Lower leg skin (tissue), 4 donors: ENCODE results near the gene SUMO3. TPM values are rescaled to one million over a fixed set of nuclear protein-coding genes. Genes with fewer than 3 reads are reported as not detected.

Source experiments
- DNase-seq, 2 donors: peaks; one replicate each; pipeline ENCODE4 v3.0.0-alpha.2; 2019; ENCODE audit warnings: low spot score in 2 of 2
- H3K4me3 ChIP-seq: fragments of 200-600 bp; sonication (generic); 2 replicates; pipeline ENCODE4 v1.5.1; 2017; ENCODE audit warnings: mild to moderate bottlenecking, low read depth; ENCODE audit not compliant: poor library complexity, severe bottlenecking
- POLR2A ChIP-seq, 2 donors: fragments of 450-650 bp; IDR thresholded peaks; one replicate each; pipeline ENCODE4 v1.6.1; 2016 to 2017; ENCODE audit warnings: antibody characterized with exemption in 2 of 2, mild to moderate bottlenecking in 1 of 2, moderate library complexity in 1 of 2
- WGBS, 2 donors: methylation state at CpG; one replicate each; pipeline ENCODE4 v1.1.5; 2018; 5-methylcytosine and 5-hydroxymethylcytosine counted together
- intact Hi-C: fragments of 100-400 bp; cut with DNase I; formaldehyde crosslinking; loops from one replicate; pipeline ENCODE4 v1.15.0; 2023; ENCODE audit warnings: low total_unique reads
- total RNA-seq, 4 donors: library from RNA; depleted of rRNA; stranded (reverse); fragments of >200 nt; gene quantifications; one replicate each; pipeline ENCODE4 v1.1.0, GENCODE V29; 2016
- TF ChIP-seq, protein P1 (sequence below), 3 donors: fragments of 450-650 bp; IDR thresholded peaks; one replicate each; pipeline ENCODE4 v1.5.1; 2016; ENCODE audit warnings: antibody characterized with exemption in 3 of 3, mild to moderate bottlenecking in 3 of 3, moderate library complexity in 2 of 3

Gene SUMO3
- total RNA-seq, 4 donors from 2014 or later: 35.6 to 52.6 (median 42.5) TPM

DNA sequence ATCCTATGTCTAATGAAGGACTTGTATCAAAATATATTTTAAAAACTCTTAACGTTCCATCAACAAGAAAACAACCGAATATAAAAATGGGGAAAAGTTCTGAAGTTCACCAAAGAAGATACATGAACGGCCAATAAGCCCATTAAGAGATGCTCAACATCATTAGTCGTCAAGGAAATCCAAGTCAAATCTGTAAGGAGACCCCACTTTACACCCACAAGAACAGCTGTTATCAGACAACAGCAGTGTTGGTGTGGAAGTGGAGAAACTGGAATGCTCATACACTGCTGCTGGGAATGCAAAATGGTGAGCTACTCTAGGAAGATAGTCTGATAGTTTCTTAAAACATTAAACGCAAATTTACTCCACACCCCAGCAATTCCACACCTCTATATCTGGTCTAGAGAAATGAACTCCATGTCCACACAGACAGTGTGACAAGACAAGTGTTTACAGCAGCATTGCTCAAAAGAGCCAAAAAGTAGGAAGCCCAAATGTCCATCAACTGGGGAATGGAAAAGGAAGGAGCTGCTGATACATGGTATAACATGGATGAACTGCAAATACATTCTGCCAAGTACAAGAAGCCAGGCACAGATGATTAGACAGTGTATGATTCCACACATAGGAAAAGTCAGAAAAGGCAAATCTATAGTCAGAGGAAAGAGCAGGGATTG is 34.7 kb downstream of the SUMO3 start:
- intact Hi-C loops: no loop called here
- no peak overlapping the region for H3K4me3 ChIP-seq
- TF ChIP-seq POLR2A (IDR thresholded peaks at IDR 0.05): no peak
- TF ChIP-seq, protein P1, sequence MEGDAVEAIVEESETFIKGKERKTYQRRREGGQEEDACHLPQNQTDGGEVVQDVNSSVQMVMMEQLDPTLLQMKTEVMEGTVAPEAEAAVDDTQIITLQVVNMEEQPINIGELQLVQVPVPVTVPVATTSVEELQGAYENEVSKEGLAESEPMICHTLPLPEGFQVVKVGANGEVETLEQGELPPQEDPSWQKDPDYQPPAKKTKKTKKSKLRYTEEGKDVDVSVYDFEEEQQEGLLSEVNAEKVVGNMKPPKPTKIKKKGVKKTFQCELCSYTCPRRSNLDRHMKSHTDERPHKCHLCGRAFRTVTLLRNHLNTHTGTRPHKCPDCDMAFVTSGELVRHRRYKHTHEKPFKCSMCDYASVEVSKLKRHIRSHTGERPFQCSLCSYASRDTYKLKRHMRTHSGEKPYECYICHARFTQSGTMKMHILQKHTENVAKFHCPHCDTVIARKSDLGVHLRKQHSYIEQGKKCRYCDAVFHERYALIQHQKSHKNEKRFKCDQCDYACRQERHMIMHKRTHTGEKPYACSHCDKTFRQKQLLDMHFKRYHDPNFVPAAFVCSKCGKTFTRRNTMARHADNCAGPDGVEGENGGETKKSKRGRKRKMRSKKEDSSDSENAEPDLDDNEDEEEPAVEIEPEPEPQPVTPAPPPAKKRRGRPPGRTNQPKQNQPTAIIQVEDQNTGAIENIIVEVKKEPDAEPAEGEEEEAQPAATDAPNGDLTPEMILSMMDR (IDR thresholded peaks at IDR 0.05): no peak
- no peak for DNase-seq
- WGBS, 2 donors: 81 to 91% methylated on average over 5 of the region's 5 CpGs

DNA sequence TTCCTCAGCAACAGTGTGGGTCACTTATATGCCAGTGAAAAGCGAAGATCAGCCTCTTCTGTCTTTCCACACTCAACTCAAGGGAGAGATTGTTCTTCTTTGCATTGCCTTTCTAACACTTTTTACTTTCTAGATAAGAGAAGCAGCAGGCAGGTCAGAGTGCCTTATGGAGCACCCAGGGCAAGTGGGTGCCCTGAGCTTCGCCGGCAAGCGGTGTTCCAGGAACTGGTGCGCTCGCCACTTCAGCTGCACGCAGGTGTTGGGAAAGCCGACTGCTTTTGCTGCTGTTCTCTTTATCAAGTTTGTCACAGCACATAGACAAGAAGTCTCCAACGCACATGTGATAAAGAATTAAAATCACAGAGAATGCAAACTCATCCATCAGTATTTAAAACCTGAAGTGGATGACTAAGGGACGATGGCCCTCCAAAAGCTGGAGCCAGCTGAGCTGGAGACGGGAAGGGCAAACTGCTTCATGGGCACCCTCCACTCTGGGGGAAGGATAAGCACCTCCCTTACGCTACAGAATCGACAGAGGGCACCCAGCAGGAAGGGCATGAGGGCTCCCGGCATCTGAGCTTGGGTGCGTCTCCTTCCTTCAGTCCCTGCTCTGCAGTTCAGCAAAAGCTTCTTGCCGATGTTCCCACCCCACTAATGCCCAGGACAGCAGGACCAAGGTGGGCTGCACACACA is 36.9 kb downstream of the SUMO3 start:
- TF ChIP-seq POLR2A (IDR thresholded peaks at IDR 0.05): no peak
- TF ChIP-seq, protein P1 (IDR thresholded peaks at IDR 0.05): no peak
- DNase-seq: no peak
- intact Hi-C loops: no loop called here
- 90 to 93% methylated on average over 16 of the region's 16 CpGs for WGBS, 2 donors
- H3K4me3 ChIP-seq: no peak overlapping the region

DNA sequence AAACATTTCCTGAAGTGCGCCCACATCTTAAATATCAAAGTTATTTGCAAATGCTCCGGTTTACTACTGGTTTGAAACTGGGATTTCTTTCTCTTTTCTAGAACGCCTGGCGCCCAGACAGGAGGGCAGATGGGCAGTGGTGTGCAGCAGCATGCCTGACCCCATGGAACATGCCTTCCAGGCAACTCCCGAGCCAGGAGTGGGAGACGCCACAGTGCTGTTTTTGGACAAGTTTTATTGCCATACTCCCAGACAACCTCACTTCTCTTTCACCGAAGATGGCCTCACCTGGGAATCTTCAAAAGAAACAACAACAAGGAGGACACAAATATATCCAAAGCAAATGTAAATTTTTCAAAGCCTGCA is 37.7 kb downstream of the SUMO3 start:
- no peak for TF ChIP-seq POLR2A (IDR thresholded peaks at IDR 0.05)
- TF ChIP-seq, protein P1 (IDR thresholded peaks at IDR 0.05): no peak
- intact Hi-C loops: no loop called here
- H3K4me3 ChIP-seq: no peak overlapping the region
- DNase-seq: no peak
- 72 to 73% methylated on average over 7 of the region's 7 CpGs for WGBS, 2 donors

DNA sequence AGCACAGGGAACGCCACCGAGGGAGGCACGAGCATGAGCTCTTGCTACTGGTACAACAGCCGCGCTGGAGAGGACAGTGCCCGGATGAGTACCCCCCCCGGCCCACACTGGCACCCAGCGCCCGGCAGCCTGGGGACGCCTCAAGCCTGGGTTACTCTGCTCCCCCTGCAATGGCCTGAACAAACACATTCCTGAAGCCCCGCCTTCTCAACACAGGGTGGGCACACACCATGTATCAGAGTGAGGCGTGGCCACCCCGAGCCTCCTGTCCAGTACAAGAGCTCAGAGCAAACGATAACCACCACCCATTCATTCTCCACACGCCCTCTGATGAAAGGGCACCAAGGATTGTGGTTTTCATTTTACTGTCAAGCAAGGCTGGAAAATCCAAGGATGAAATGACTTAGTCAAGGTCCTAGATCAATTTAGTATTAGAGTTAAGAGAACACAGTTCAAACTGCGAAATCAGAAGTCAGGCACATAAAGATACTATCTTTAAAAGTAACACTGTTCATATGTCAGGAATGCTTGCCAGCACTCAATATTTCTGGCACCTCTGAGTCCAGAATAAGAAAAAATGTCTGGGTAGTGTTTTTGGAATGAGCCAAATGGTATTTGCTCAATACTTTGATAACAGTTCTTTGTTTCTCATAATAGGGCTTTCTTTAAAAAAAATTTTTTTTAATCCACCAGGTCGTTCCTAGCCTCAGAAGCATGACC is 38.3 kb downstream of the SUMO3 start:
- 69 to 80% methylated on average over 15 to 17 of the region's 17 CpGs for WGBS, 2 donors
- H3K4me3 ChIP-seq: no peak overlapping the region
- TF ChIP-seq, protein P1 (IDR thresholded peaks at IDR 0.05): no peak
- TF ChIP-seq POLR2A (IDR thresholded peaks at IDR 0.05): no peak
- intact Hi-C loops: no loop called here
- no peak for DNase-seq

DNA sequence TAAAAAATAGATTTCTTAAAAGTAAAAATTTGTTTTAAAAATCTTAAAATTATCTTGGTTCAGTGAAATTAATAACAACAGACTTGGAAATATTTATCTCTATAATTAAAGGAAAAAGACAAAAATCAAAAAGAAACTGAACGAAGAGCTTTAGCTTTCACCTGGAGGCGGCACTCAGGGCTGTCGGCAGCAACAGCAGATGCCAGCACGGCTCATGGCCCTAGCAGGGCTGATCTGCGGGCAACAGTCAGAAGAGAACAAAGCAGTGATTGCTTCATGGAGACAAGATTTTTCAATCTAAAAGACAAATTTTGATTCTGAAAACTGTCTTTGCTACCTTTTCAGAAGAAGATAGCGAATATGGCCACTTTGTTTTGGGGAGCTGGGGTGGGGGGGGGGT is 38.9 kb downstream of the SUMO3 start:
- H3K4me3 ChIP-seq: no peak overlapping the region
- TF ChIP-seq POLR2A (IDR thresholded peaks at IDR 0.05): no peak
- TF ChIP-seq, protein P1 (IDR thresholded peaks at IDR 0.05): no peak
- no peak for DNase-seq
- intact Hi-C loops: no loop called here
- WGBS, 2 donors: 82 to 88% methylated on average over 6 of the region's 6 CpGs
